ENCODE results near the gene AMBRA1. TPM values are rescaled to one million over a fixed set of nuclear protein-coding genes. Genes with fewer than 3 reads are reported as not detected.

The AMBRA1 gene
- total and polyA plus RNA-seq, 4 experiments from 2014 or later: 5.9 to 43.9 (median 30.4) TPM

DNA sequence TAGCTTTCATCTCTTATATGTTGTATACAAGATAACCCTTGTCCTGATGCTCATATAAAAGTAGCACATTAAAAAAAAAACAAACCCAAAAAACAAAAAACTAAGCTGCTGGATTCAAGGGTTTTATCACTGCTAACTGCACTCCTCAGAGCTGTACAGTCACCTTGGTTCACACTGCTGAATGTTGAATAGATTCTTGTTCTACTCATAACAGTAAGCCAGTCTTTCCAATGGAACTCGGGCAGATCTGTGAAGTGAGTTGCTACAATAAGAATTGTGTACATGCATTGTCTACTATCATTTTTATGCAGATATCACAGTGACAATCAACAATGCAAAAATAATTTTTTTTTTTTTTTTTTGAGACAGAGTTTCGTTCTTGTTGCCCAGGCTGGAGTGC, 18.5 kb upstream of the AMBRA1 start:
- H3K36me3 ChIP-seq (ENCODE audit: insufficient read depth, low read length): no peaks in the 10 kb centered on the region
- H3K9me3 ChIP-seq (ENCODE audit: control insufficient read depth in 1 of 2, low read length in 2 of 2): no peaks in the 10 kb centered on the region
- no peaks in the 10 kb centered on the region for H3K27me3 ChIP-seq (ENCODE audit: insufficient read depth, low read length)
- H3K4me1 ChIP-seq (ENCODE audit: insufficient read depth, low read length): peaks cover 26% of the 10 kb centered on the region
- no peaks in the 10 kb centered on the region for H3K9me3 Mint-ChIP-seq
- H3K27ac ChIP-seq (ENCODE audit: low read depth, low read length): no peak overlapping the region
- H3K4me3 ChIP-seq (ENCODE audit: low read length in 2 of 2): no peak overlapping the region
- H3K4me1 Mint-ChIP-seq: peaks cover 6 to 28% (median 18%) of the 10 kb centered on the region in 4 donors
- POLR2A ChIA-PET (ENCODE audit: partially characterized antibody): interaction anchor here (1.0 kb wide), 1 partner anchor 18 kb away, joined by 3 read pairs; the partner anchor contains the start of gene AMBRA1
- no peaks in the 10 kb centered on the region for H3K27me3 Mint-ChIP-seq
- peaks cover 0 to 8% of the 10 kb centered on the region in 2 donors for H3K36me3 Mint-ChIP-seq
- H3K27ac Mint-ChIP-seq: no peak overlapping the region
- no peak for DNase-seq
- CTCF ChIA-PET (ENCODE audit: partially characterized antibody): interaction anchor here (0.6 to 0.8 kb wide), 3 partner anchors 17 to 964 kb away, joined by 3 read pairs; no protein-coding TSS in a partner anchor
- H3K4me3 Mint-ChIP-seq: no peak overlapping the region
- intact Hi-C loops (cut with micrococcal nuclease): no loop called here

DNA sequence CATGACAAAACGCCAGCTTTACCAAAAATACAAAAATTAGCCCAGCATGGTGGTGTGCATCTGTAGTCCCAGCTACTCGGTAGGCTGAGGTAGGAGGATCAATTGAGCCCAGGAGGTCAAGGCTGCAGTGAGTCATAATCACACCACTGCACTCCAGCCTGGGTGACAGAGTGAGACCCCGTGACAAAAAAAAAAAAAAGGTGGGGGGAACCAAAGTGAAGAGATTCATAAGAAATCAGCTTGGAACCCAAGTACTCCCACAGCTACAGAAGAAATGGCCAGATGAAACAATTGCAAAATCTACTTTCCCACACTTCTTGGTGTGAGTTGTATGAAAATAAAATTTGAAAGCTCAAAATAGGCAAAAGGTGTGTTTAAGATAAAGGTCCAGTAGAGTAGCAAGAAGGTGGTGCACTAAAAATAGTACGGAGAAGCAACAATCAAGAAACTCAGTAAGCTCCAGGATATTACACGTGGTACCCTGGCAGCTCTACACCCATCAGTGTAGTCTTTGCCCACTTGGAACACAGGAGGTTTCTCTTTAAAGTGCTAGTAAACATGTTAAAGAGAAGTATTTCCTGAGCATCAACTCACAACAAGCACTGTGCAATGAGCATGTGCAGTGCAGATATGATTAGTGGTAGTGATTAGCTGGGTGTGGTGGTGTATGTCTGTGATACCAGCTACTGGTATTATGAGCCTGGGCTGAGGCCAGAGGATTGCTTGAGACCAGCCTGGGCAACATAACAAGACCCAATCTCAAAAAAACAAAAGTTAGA, 17.9 kb upstream of the AMBRA1 start:
- H3K27ac Mint-ChIP-seq: no peak overlapping the region
- H3K27ac ChIP-seq (ENCODE audit: low read depth, low read length): no peak overlapping the region
- ChIA-PET CTCF (ENCODE audit: partially characterized antibody) (interaction anchor here (0.8 kb wide), 1 partner anchor 58 kb away, joined by 3 read pairs; no protein-coding TSS in a partner anchor), POLR2A (ENCODE audit: partially characterized antibody) (interaction anchor here (1.6 kb wide), 1 partner anchor 18 kb away, joined by 5 read pairs; the partner anchor contains the start of gene AMBRA1)
- no peak overlapping the region for H3K4me3 ChIP-seq (ENCODE audit: low read length in 2 of 2)
- peaks cover 0 to 5% of the 10 kb centered on the region in 2 donors for H3K36me3 Mint-ChIP-seq
- no peaks in the 10 kb centered on the region for H3K9me3 ChIP-seq (ENCODE audit: control insufficient read depth in 1 of 2, low read length in 2 of 2)
- intact Hi-C loops (cut with micrococcal nuclease): no loop called here
- H3K4me1 Mint-ChIP-seq: peaks cover 6 to 22% (median 16%) of the 10 kb centered on the region in 4 donors
- peaks cover 25% of the 10 kb centered on the region for H3K4me1 ChIP-seq (ENCODE audit: insufficient read depth, low read length)
- H3K36me3 ChIP-seq (ENCODE audit: insufficient read depth, low read length): no peaks in the 10 kb centered on the region
- no peaks in the 10 kb centered on the region for H3K27me3 ChIP-seq (ENCODE audit: insufficient read depth, low read length)
- DNase-seq: no peak
- no peaks in the 10 kb centered on the region for H3K9me3 Mint-ChIP-seq
- no peaks in the 10 kb centered on the region for H3K27me3 Mint-ChIP-seq
- H3K4me3 Mint-ChIP-seq: no peak overlapping the region

DNA sequence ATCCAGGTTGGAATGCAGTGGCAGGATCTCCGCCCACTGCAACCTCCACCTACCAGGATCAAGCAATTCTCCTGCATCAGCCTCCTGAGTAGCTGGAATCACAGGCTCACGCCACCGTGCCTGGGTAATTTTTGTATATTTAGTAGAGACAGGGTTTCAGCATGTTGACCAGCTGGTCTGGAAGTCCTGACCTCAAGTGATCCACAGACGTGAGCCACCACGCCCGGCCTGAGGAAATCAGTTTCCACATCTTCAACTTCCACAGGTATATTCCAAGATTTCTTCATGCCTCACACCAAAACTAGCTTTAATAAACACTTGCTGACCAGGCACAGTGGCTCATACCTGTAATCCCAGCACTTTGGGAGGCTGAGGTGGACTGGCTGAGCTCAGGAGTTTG, 15.6 kb upstream of the AMBRA1 start:
- intact Hi-C loops (cut with micrococcal nuclease): no loop called here
- Histone ChIP-seq H3K27ac (ENCODE audit: low read depth, low read length) (no peak overlapping the region), H3K9me3 (ENCODE audit: control insufficient read depth in 1 of 2, low read length in 2 of 2) (no peaks in the 10 kb centered on the region), H3K27me3 (ENCODE audit: insufficient read depth, low read length) (no peaks in the 10 kb centered on the region), H3K36me3 (ENCODE audit: insufficient read depth, low read length) (no peaks in the 10 kb centered on the region), H3K4me3 (ENCODE audit: low read length in 2 of 2) (no peak overlapping the region), H3K4me1 (ENCODE audit: insufficient read depth, low read length) (peaks cover 12% of the 10 kb centered on the region)
- ChIA-PET CTCF (ENCODE audit: partially characterized antibody) (interaction anchor here (0.5 to 1.0 kb wide), 2 partner anchors 28 to 119 kb away, joined by 3 read pairs; no protein-coding TSS in a partner anchor), POLR2A (ENCODE audit: partially characterized antibody) (no interaction called here)
- Mint-ChIP-seq H3K36me3 (no peaks in the 10 kb centered on the region), H3K27me3 (no peaks in the 10 kb centered on the region), H3K4me1 (peaks cover 2 to 11% (median 5%) of the 10 kb centered on the region in 4 donors), H3K27ac (no peak overlapping the region), H3K4me3 (no peak overlapping the region), H3K9me3 (no peaks in the 10 kb centered on the region)
- DNase-seq: no peak

- Mint-ChIP-seq H3K36me3 (peaks cover 0 to 3% of the 10 kb centered on the region in 2 donors), H3K9me3 (peaks cover 0 to 4% (median 0%) of the 10 kb centered on the region in 8 donors), H3K4me3 (peak overlapping the region in 1 of 8 donors; percentile 0), H3K27me3 (no peaks in the 10 kb centered on the region), H3K27ac (peak overlapping the region in 1 of 7 donors; percentile 4), H3K4me1 (peaks cover 2 to 11% (median 5%) of the 10 kb centered on the region in 4 donors)
- ChIA-PET CTCF (ENCODE audit: partially characterized antibody) (interaction anchor here (1.3 to 3.5 kb wide), 2 partner anchors 9 to 37 kb away, joined by 3 to 15 read pairs; partner anchors contain the start of genes ATG13 and HARBI1), POLR2A (ENCODE audit: partially characterized antibody) (interaction anchor here (1.0 kb wide), 1 partner anchor 14 kb away, joined by 3 read pairs; the partner anchor contains the start of gene AMBRA1)
- Histone ChIP-seq H3K27me3 (ENCODE audit: insufficient read depth, low read length) (no peaks in the 10 kb centered on the region), H3K9me3 (ENCODE audit: control insufficient read depth in 1 of 2, low read length in 2 of 2) (no peaks in the 10 kb centered on the region), H3K36me3 (ENCODE audit: insufficient read depth, low read length) (no peaks in the 10 kb centered on the region), H3K27ac (ENCODE audit: low read depth, low read length) (no peak overlapping the region), H3K4me1 (ENCODE audit: insufficient read depth, low read length) (peaks cover 12% of the 10 kb centered on the region), H3K4me3 (ENCODE audit: low read length in 2 of 2) (no peak overlapping the region)
- no peak for DNase-seq
- intact Hi-C loops (cut with micrococcal nuclease): no loop called here
Measured at GRCh38 chr11:46607516-46607915, 13.7 kb upstream of the AMBRA1 start.

DNA sequence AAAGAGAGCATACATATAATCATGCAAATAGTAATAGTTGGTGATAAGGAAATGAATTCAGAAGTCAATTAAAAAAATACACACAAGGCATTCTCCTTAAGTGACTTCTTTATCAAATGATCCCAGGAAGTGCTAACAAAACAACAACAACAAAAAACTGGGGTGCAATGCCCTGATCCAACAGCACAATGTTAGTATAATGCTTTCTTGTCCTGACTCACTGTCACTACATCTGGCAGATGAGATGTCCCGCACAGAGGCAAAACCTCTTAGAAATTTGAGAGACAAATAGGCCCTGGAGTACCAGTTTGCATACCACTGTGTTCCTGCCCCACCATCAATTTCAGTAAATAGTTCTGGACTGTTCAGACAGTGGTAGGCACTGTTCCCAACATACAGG, 11.0 kb upstream of the AMBRA1 start:
- Histone ChIP-seq H3K4me3 (ENCODE audit: low read length in 2 of 2) (no peak overlapping the region), H3K36me3 (ENCODE audit: insufficient read depth, low read length) (no peaks in the 10 kb centered on the region), H3K9me3 (ENCODE audit: control insufficient read depth in 1 of 2, low read length in 2 of 2) (no peaks in the 10 kb centered on the region), H3K27me3 (ENCODE audit: insufficient read depth, low read length) (no peaks in the 10 kb centered on the region), H3K27ac (ENCODE audit: low read depth, low read length) (no peak overlapping the region), H3K4me1 (ENCODE audit: insufficient read depth, low read length) (no peaks in the 10 kb centered on the region)
- Mint-ChIP-seq H3K4me1 (peaks cover 2 to 6% (median 4%) of the 10 kb centered on the region in 4 donors), H3K36me3 (peaks cover 0 to 4% of the 10 kb centered on the region in 2 donors), H3K9me3 (peaks cover 0 to 4% (median 0%) of the 10 kb centered on the region in 8 donors), H3K4me3 (no peak overlapping the region), H3K27me3 (no peaks in the 10 kb centered on the region), H3K27ac (no peak overlapping the region)
- POLR2A ChIA-PET (ENCODE audit: partially characterized antibody): no interaction called here
- intact Hi-C loops (cut with micrococcal nuclease): no loop called here
- CTCF ChIA-PET (ENCODE audit: partially characterized antibody): no interaction called here
- DNase-seq: no peak

DNA sequence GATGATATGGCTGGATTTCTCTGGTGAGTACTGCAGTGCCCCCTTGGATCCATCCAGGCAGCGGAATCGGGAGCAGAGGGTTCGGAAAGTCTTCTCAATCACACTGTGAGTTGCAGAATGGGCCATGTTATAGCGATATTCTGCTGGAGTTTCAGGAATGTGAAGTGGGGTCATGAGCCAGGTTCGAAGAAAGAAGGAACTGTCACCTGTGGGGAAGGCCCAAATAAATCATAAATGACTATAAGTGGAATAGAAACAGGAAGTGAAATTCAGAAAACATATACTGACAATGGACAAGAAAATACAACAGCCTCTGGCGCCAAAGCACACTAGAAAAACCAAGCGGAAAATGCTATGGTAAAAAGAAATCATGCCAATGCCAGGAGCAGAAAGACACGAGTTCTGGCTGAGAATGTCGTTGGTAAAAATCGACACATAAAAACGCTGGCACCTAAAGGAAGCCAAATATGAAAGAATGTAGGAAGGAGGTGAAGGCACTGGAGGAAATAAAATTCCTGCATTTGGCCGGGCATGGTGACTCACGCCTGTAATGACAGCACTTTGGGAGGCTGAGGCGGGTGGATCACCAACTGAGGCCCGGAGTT, 10.0 kb upstream of the AMBRA1 start:
- Histone ChIP-seq H3K27ac (ENCODE audit: low read depth, low read length) (no peak overlapping the region), H3K36me3 (ENCODE audit: insufficient read depth, low read length) (no peaks in the 10 kb centered on the region), H3K9me3 (ENCODE audit: control insufficient read depth in 1 of 2, low read length in 2 of 2) (no peaks in the 10 kb centered on the region), H3K27me3 (ENCODE audit: insufficient read depth, low read length) (no peaks in the 10 kb centered on the region), H3K4me3 (ENCODE audit: low read length in 2 of 2) (no peak overlapping the region), H3K4me1 (ENCODE audit: insufficient read depth, low read length) (no peaks in the 10 kb centered on the region)
- no peak overlapping the region for H3K4me3 Mint-ChIP-seq
- intact Hi-C loops (cut with micrococcal nuclease): no loop called here
- H3K36me3 Mint-ChIP-seq: peaks cover 0 to 4% of the 10 kb centered on the region in 2 donors
- no peak for DNase-seq
- no peak overlapping the region for H3K27ac Mint-ChIP-seq
- ChIA-PET CTCF (ENCODE audit: partially characterized antibody) (no interaction called here), POLR2A (ENCODE audit: partially characterized antibody) (no interaction called here)
- peaks cover 0 to 4% (median 0%) of the 10 kb centered on the region in 8 donors for H3K9me3 Mint-ChIP-seq
- H3K27me3 Mint-ChIP-seq: no peaks in the 10 kb centered on the region
- peaks cover 2 to 6% (median 4%) of the 10 kb centered on the region in 4 donors for H3K4me1 Mint-ChIP-seq

- no peaks in the 10 kb centered on the region for H3K4me1 ChIP-seq (ENCODE audit: insufficient read depth, low read length)
- no peaks in the 10 kb centered on the region for H3K9me3 ChIP-seq (ENCODE audit: control insufficient read depth in 1 of 2, low read length in 2 of 2)
- no peaks in the 10 kb centered on the region for H3K4me1 Mint-ChIP-seq
- peaks cover 0 to 4% of the 10 kb centered on the region in 2 donors for H3K36me3 Mint-ChIP-seq
- no peak overlapping the region for H3K27ac ChIP-seq (ENCODE audit: low read depth, low read length)
- H3K9me3 Mint-ChIP-seq: peaks cover 0 to 4% (median 0%) of the 10 kb centered on the region in 8 donors
- DNase-seq: no peak
- H3K4me3 Mint-ChIP-seq: no peak overlapping the region
- POLR2A ChIA-PET (ENCODE audit: partially characterized antibody): interaction anchor here (1.3 kb wide), 1 partner anchor 100 kb away, joined by 3 read pairs; the partner anchor contains the start of gene ZNF408
- intact Hi-C loops (cut with micrococcal nuclease): no loop called here
- no peaks in the 10 kb centered on the region for H3K27me3 ChIP-seq (ENCODE audit: insufficient read depth, low read length)
- H3K4me3 ChIP-seq (ENCODE audit: low read length in 2 of 2): no peak overlapping the region
- no peaks in the 10 kb centered on the region for H3K36me3 ChIP-seq (ENCODE audit: insufficient read depth, low read length)
- CTCF ChIA-PET (ENCODE audit: partially characterized antibody): no interaction called here
- H3K27me3 Mint-ChIP-seq: no peaks in the 10 kb centered on the region
- no peak overlapping the region for H3K27ac Mint-ChIP-seq
Measured at GRCh38 chr11:46601129-46601528, 7.3 kb upstream of the AMBRA1 start.
